Fibroblast of lung (primary cell): Measurements from ENCODE around the gene GAGE1. TPM values are rescaled to one million over a fixed set of nuclear protein-coding genes. Genes with fewer than 3 reads are reported as not detected.

Experiments
- DNase-seq, 2 donors: peaks; one replicate each; pipeline versions ENCODE4 v3.0.0 to v3.0.0-alpha.2; 2010; ENCODE audit warnings: low read depth in 2 of 2
- H2AFZ ChIP-seq: 2 replicates; pipeline ENCODE4 v1.5.1; 2012; ENCODE audit warnings: low read length, control low read depth, inconsistent platforms
- H3K27ac ChIP-seq: 2 replicates; pipeline ENCODE4 v1.5.1; 2011; ENCODE audit warnings: low read length, control low read depth; ENCODE audit not compliant: insufficient read depth
- H3K27me3 ChIP-seq: 2 replicates; pipeline ENCODE4 v1.5.1; 2011; ENCODE audit warnings: mild to moderate bottlenecking, low read length; ENCODE audit not compliant: control insufficient read depth, insufficient read depth
- H3K36me3 ChIP-seq: 2 replicates; pipeline ENCODE4 v1.5.1; 2011; ENCODE audit warnings: low read length; ENCODE audit not compliant: control insufficient read depth, insufficient read depth
- H3K4me1 ChIP-seq: 2 replicates; pipeline ENCODE4 v1.5.1; 2011; ENCODE audit warnings: low read length; ENCODE audit not compliant: control insufficient read depth, insufficient read depth; ENCODE audit errors: extremely low read depth
- H3K4me2 ChIP-seq: 2 replicates; pipeline ENCODE4 v1.5.1; 2011; ENCODE audit warnings: low read length, control low read depth; ENCODE audit not compliant: insufficient read depth; ENCODE audit errors: extremely low read depth
- H3K4me3 ChIP-seq, 4 experiments: fragments of 200-600 bp in 1 of 4; sonication (generic) in 1 of 4; replicated peaks in 1 of 4; 2 replicates each; pipeline ENCODE4 v1.5.1; 2011 to 2016; ENCODE audit warnings: low read length in 4 of 4, low read depth in 3 of 4, mild to moderate bottlenecking in 3 of 4, control low read depth in 2 of 4, inconsistent platforms in 1 of 4, mixed read lengths in 1 of 4; ENCODE audit not compliant: insufficient read depth in 1 of 4; ENCODE audit errors: control extremely low read depth in 1 of 4
- H3K79me2 ChIP-seq: 2 replicates; pipeline ENCODE4 v1.5.1; 2012; ENCODE audit warnings: mild to moderate bottlenecking, low read length, inconsistent platforms; ENCODE audit not compliant: control insufficient read depth, insufficient read depth
- H3K9ac ChIP-seq: 2 replicates; pipeline ENCODE4 v1.5.1; 2011; ENCODE audit warnings: mild to moderate bottlenecking, low read length, control low read depth; ENCODE audit not compliant: insufficient read depth
- H3K9me3 ChIP-seq: 2 replicates; pipeline ENCODE4 v1.5.1; 2012; ENCODE audit warnings: low read depth, low read length; ENCODE audit not compliant: control insufficient read depth, insufficient read depth
- H4K20me1 ChIP-seq: 2 replicates; pipeline ENCODE4 v1.5.1; 2011; ENCODE audit warnings: low read length; ENCODE audit not compliant: control insufficient read depth, insufficient read depth; ENCODE audit errors: extremely low read depth
- CTCF ChIP-seq, 2 donors: IDR thresholded peaks in 1 of 2; conservative IDR thresholded peaks in 1 of 2; 1 replicate in 1 of 2; 2 replicates in 1 of 2; pipeline ENCODE4 v1.5.1; 2011 to 2012; ENCODE audit warnings: low read length in 2 of 2, control low read depth in 1 of 2, inconsistent platforms in 1 of 2, low read depth in 1 of 2, mild to moderate bottlenecking in 1 of 2
- EZH2 ChIP-seq: IDR thresholded peaks from 2 replicates; pipeline ENCODE4 v1.5.1; 2012; ENCODE audit warnings: low read length, control low read depth, mild to moderate bottlenecking; ENCODE audit errors: missing control alignments
- polyA plus RNA-seq, 2 donors: library from polyadenylated mRNA; depleted of rRNA in 1 of 2; stranded (reverse) in 1 of 2; unstranded in 1 of 2; fragments of >200 nt; gene quantifications; 2 replicates each; pipeline ENCODE4 v1.2.1, GENCODE V29; 2011 to 2012; ENCODE audit warnings: missing spikeins in 1 of 2
- total RNA-seq: library from RNA; depleted of rRNA; stranded (reverse); fragments of >200 nt; gene quantifications from 2 replicates; pipeline ENCODE4 v1.2.1, GENCODE V29; 2014

The GAGE1 gene
- total and polyA plus RNA-seq, 2 donors (not counting 1 experiment from before 2014, with no cell fraction given), result not detected

GRCh38 chrX:49618574-49618973 is 19.8 kb downstream of the GAGE1 start:
- H4K20me1 ChIP-seq, result no peaks in the 10 kb centered on the region
- TF ChIP-seq EZH2 (no peak), CTCF (conservative IDR thresholded peaks at IDR 0.05 in 1 of 2, IDR thresholded peaks at IDR 0.05 in 1 of 2; ENCODE audit: low read depth in 1 of 2, low read length in 2 of 2) (no peak)

GRCh38 chrX:49627086-49627777 is 28.4 kb downstream of the GAGE1 start:
- TF ChIP-seq CTCF (conservative IDR thresholded peaks at IDR 0.05 in 1 of 2, IDR thresholded peaks at IDR 0.05 in 1 of 2; ENCODE audit: low read depth in 1 of 2, low read length in 2 of 2) (no peak), EZH2 (no peak)
- Histone ChIP-seq H3K27me3 (no peaks in the 10 kb centered on the region), H3K27ac (no peak overlapping the region), H3K79me2 (no peaks in the 10 kb centered on the region), H3K36me3 (no peaks in the 10 kb centered on the region), H3K4me1 (no peaks in the 10 kb centered on the region), H3K9me3 (no peaks in the 10 kb centered on the region), H3K9ac (no peak overlapping the region), H3K4me3 (no peak overlapping the region), H2AFZ (no peak overlapping the region), H4K20me1 (no peaks in the 10 kb centered on the region), H3K4me2 (no peak overlapping the region)
- DNase-seq, result no peak

More at GRCh38 chrX:49618574-49618973, 19.8 kb downstream of the GAGE1 start:
- no peaks in the 10 kb centered on the region for H3K79me2 ChIP-seq
- no peak overlapping the region for H3K4me3 ChIP-seq
- no peak overlapping the region for H3K4me2 ChIP-seq
- no peak overlapping the region for H3K27ac ChIP-seq
- no peak overlapping the region for H2AFZ ChIP-seq
- no peak for DNase-seq
- no peak overlapping the region for H3K9ac ChIP-seq
- no peaks in the 10 kb centered on the region for H3K27me3 ChIP-seq
- H3K36me3 ChIP-seq, result no peaks in the 10 kb centered on the region
- no peaks in the 10 kb centered on the region for H3K9me3 ChIP-seq
- H3K4me1 ChIP-seq, result no peaks in the 10 kb centered on the region

GRCh38 chrX:49644991-49645637 is 46.3 kb downstream of the GAGE1 start:
- no peaks in the 10 kb centered on the region for H3K9me3 ChIP-seq
- no peak overlapping the region for H2AFZ ChIP-seq
- no peak for TF ChIP-seq EZH2
- no peak for TF ChIP-seq CTCF (conservative IDR thresholded peaks at IDR 0.05 in 1 of 2, IDR thresholded peaks at IDR 0.05 in 1 of 2; ENCODE audit: low read depth in 1 of 2, low read length in 2 of 2)
- H3K36me3 ChIP-seq, result no peaks in the 10 kb centered on the region
- no peaks in the 10 kb centered on the region for H3K27me3 ChIP-seq
- no peak for DNase-seq
- no peak overlapping the region for H3K4me2 ChIP-seq
- H4K20me1 ChIP-seq, result no peaks in the 10 kb centered on the region
- no peak overlapping the region for H3K9ac ChIP-seq
- no peak overlapping the region for H3K4me3 ChIP-seq
- H3K27ac ChIP-seq, result no peak overlapping the region
- H3K4me1 ChIP-seq, result no peaks in the 10 kb centered on the region
- H3K79me2 ChIP-seq, result no peaks in the 10 kb centered on the region
